Measurements from ENCODE around the gene SLC27A1. TPM values are rescaled to one million over a fixed set of nuclear protein-coding genes. Genes with fewer than 3 reads are reported as not detected.

SLC27A1 gene
- total RNA-seq, 1 donor from 2014 or later: 59.3 TPM

GRCh38 chr19:17522988-17523872 lies 52.9 kb downstream of the SLC27A1 start:
- Histone ChIP-seq H3K36me3 (peaks cover 30% of the 10 kb centered on the region), H3K4me1 (peaks cover 12% of the 10 kb centered on the region), H3K9me3 (replicated peaks) (peaks cover 4% of the 10 kb centered on the region), H3K4me3 (no peak overlapping the region), H3K27me3 (ENCODE audit: low read depth) (peaks cover 41% of the 10 kb centered on the region), H3K27ac (replicated peaks) (peak overlapping the region; percentile 54)
- TF ChIP-seq, protein P1, sequence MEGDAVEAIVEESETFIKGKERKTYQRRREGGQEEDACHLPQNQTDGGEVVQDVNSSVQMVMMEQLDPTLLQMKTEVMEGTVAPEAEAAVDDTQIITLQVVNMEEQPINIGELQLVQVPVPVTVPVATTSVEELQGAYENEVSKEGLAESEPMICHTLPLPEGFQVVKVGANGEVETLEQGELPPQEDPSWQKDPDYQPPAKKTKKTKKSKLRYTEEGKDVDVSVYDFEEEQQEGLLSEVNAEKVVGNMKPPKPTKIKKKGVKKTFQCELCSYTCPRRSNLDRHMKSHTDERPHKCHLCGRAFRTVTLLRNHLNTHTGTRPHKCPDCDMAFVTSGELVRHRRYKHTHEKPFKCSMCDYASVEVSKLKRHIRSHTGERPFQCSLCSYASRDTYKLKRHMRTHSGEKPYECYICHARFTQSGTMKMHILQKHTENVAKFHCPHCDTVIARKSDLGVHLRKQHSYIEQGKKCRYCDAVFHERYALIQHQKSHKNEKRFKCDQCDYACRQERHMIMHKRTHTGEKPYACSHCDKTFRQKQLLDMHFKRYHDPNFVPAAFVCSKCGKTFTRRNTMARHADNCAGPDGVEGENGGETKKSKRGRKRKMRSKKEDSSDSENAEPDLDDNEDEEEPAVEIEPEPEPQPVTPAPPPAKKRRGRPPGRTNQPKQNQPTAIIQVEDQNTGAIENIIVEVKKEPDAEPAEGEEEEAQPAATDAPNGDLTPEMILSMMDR (IDR thresholded peaks at IDR 0.05; ENCODE audit: borderline replicate concordance): no peak
- intact Hi-C loops (cut with micrococcal nuclease): no loop called here
- DNase-seq: peak; percentile 57

- Histone ChIP-seq H3K27me3 (ENCODE audit: low read depth) (peaks cover 55% of the 10 kb centered on the region), H3K27ac (replicated peaks) (no peak overlapping the region), H3K36me3 (peaks cover 16% of the 10 kb centered on the region), H3K4me1 (peaks cover 12% of the 10 kb centered on the region), H3K4me3 (no peak overlapping the region), H3K9me3 (replicated peaks) (peaks cover 10% of the 10 kb centered on the region)
- DNase-seq: no peak
- intact Hi-C loops (cut with micrococcal nuclease): no loop called here
- TF ChIP-seq, protein P1 (IDR thresholded peaks at IDR 0.05; ENCODE audit: borderline replicate concordance): no peak
Measured at GRCh38 chr19:17524651-17525050, 54.3 kb downstream of the SLC27A1 start.

GRCh38 chr19:17525141-17525540 lies 54.8 kb downstream of the SLC27A1 start:
- Histone ChIP-seq H3K27ac (replicated peaks) (no peak overlapping the region), H3K27me3 (ENCODE audit: low read depth) (peaks cover 60% of the 10 kb centered on the region), H3K4me1 (peaks cover 12% of the 10 kb centered on the region), H3K4me3 (no peak overlapping the region), H3K36me3 (peaks cover 11% of the 10 kb centered on the region), H3K9me3 (replicated peaks) (peaks cover 10% of the 10 kb centered on the region)
- DNase-seq: no peak
- TF ChIP-seq, protein P1 (IDR thresholded peaks at IDR 0.05; ENCODE audit: borderline replicate concordance): no peak
- intact Hi-C loops (cut with micrococcal nuclease): no loop called here

DNA sequence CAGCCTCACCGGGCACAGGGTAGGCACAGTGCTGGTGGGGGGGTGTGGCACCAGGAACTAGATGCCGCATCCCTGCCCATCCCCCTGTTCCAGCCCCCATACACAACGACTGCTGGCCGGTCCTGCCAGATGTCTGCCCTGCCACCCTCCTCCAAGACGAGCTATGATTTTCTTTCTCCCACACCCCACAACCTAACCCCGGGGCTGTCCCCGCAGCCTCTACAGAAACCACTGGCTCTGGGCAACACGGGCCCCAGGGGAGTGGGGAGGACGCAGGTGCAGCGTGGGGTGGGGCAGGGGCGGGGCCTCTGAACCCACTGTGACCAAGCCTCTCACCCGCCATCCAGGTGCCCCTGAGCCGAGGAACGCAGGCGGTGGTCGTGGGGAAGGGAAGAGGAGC lies 56.6 kb downstream of the SLC27A1 start:
- intact Hi-C loops (cut with micrococcal nuclease): no loop called here
- H3K4me3 ChIP-seq: no peak overlapping the region
- no peak overlapping the region for H3K27ac ChIP-seq (replicated peaks)
- TF ChIP-seq, protein P1 (IDR thresholded peaks at IDR 0.05; ENCODE audit: borderline replicate concordance): no peak
- DNase-seq: no peak
- peaks cover 10% of the 10 kb centered on the region for H3K9me3 ChIP-seq (replicated peaks)
- no peaks in the 10 kb centered on the region for H3K36me3 ChIP-seq
- peaks cover 75% of the 10 kb centered on the region for H3K27me3 ChIP-seq (ENCODE audit: low read depth)
- peaks cover 12% of the 10 kb centered on the region for H3K4me1 ChIP-seq

GRCh38 chr19:17527326-17527725 lies 57.0 kb downstream of the SLC27A1 start:
- Histone ChIP-seq H3K27me3 (ENCODE audit: low read depth) (peaks cover 79% of the 10 kb centered on the region), H3K36me3 (no peaks in the 10 kb centered on the region), H3K4me1 (peaks cover 12% of the 10 kb centered on the region), H3K9me3 (replicated peaks) (peaks cover 10% of the 10 kb centered on the region), H3K27ac (replicated peaks) (no peak overlapping the region), H3K4me3 (no peak overlapping the region)
- intact Hi-C loops (cut with micrococcal nuclease): no loop called here
- no peak for DNase-seq
- TF ChIP-seq, protein P1 (IDR thresholded peaks at IDR 0.05; ENCODE audit: borderline replicate concordance): no peak
